H9 (cell line): ENCODE data around the gene SLC17A2. TPM values are rescaled to one million over a fixed set of nuclear protein-coding genes. Genes with fewer than 3 reads are reported as not detected.

Experiments used
- DNase-seq: peaks from one replicate; pipeline ENCODE4 v3.0.0-alpha.2; 2017
- H2AFZ ChIP-seq: one replicate; pipeline ENCODE4 v1.6.1; 2013; ENCODE audit warnings: mild to moderate bottlenecking, low read length, control low read depth, moderate library complexity
- H2AK5ac ChIP-seq: 2 replicates; pipeline ENCODE4 v1.6.1; 2013; ENCODE audit warnings: low read length, control low read depth, mixed read lengths; ENCODE audit not compliant: insufficient read length
- H2BK120ac ChIP-seq: one replicate; pipeline ENCODE4 v1.6.1; 2013; ENCODE audit warnings: low read depth, mild to moderate bottlenecking, low read length, control low read depth, inconsistent platforms; ENCODE audit not compliant: poor library complexity, severe bottlenecking
- H2BK12ac ChIP-seq: 2 replicates; pipeline ENCODE4 v1.6.1; 2013; ENCODE audit warnings: low read length, control low read depth, mixed read lengths, low read depth; ENCODE audit not compliant: insufficient read length
- H2BK15ac ChIP-seq: 2 replicates; pipeline ENCODE4 v1.6.1; 2013; ENCODE audit warnings: low read depth, low read length, control low read depth
- H2BK20ac ChIP-seq: one replicate; pipeline ENCODE4 v1.6.1; 2013; ENCODE audit warnings: low read depth, mild to moderate bottlenecking, low read length, control low read depth, inconsistent platforms; ENCODE audit not compliant: poor library complexity, severe bottlenecking
- H2BK5ac ChIP-seq: 2 replicates; pipeline ENCODE4 v1.6.1; 2013; ENCODE audit warnings: low read length, control low read depth, mixed read lengths; ENCODE audit not compliant: insufficient read length
- H3K14ac ChIP-seq: 2 replicates; pipeline ENCODE4 v1.6.1; 2013; ENCODE audit warnings: low read length, control low read depth; ENCODE audit not compliant: insufficient read depth
- H3K18ac ChIP-seq: 2 replicates; pipeline ENCODE4 v1.6.1; 2013; ENCODE audit warnings: low read depth, mild to moderate bottlenecking, mixed read lengths, low read length, control low read depth; ENCODE audit not compliant: insufficient read length
- H3K23ac ChIP-seq: 2 replicates; pipeline ENCODE4 v1.6.1; 2013; ENCODE audit warnings: low read length, control low read depth, mixed read lengths, low read depth; ENCODE audit not compliant: insufficient read length
- H3K23me2 ChIP-seq: 2 replicates; pipeline ENCODE4 v1.6.1; 2013; ENCODE audit warnings: low read depth, mild to moderate bottlenecking, mixed read lengths, low read length, control low read depth; ENCODE audit not compliant: insufficient read length, poor library complexity, severe bottlenecking
- H3K27ac ChIP-seq: 2 replicates; pipeline ENCODE4 v1.5.1; 2013; ENCODE audit warnings: low read length, control low read depth, mixed read lengths, low read depth; ENCODE audit not compliant: insufficient read length
- H3K27me3 ChIP-seq: 2 replicates; pipeline ENCODE4 v1.6.1; 2013; ENCODE audit warnings: low read length, control low read depth, inconsistent platforms; ENCODE audit not compliant: insufficient read depth
- H3K4ac ChIP-seq: 2 replicates; pipeline ENCODE4 v1.6.1; 2013; ENCODE audit warnings: low read depth, mild to moderate bottlenecking, control low read depth, inconsistent platforms, low read length, moderate library complexity
- H3K4me1 ChIP-seq: 2 replicates; pipeline ENCODE4 v1.6.1; 2013; ENCODE audit warnings: low read length, control low read depth, inconsistent platforms; ENCODE audit not compliant: insufficient read depth
- H3K4me2 ChIP-seq: 2 replicates; pipeline ENCODE4 v1.6.1; 2013; ENCODE audit warnings: low read length, control low read depth, mixed read lengths; ENCODE audit not compliant: insufficient read length, insufficient read depth
- H3K56ac ChIP-seq: 2 replicates; pipeline ENCODE4 v1.6.1; 2013; ENCODE audit warnings: low read depth, mild to moderate bottlenecking, mixed read lengths, low read length, control low read depth; ENCODE audit not compliant: insufficient read length
- H3K79me1 ChIP-seq: 2 replicates; pipeline ENCODE4 v1.6.1; 2013; ENCODE audit warnings: low read depth, mild to moderate bottlenecking, moderate library complexity, low read length, control low read depth, inconsistent platforms; ENCODE audit not compliant: insufficient read depth, poor library complexity, severe bottlenecking
- H3K79me2 ChIP-seq: 2 replicates; pipeline ENCODE4 v1.6.1; 2013; ENCODE audit warnings: low read length, control low read depth, inconsistent platforms; ENCODE audit not compliant: insufficient read depth
- H3K9ac ChIP-seq: 2 replicates; pipeline ENCODE4 v1.6.1; 2013; ENCODE audit warnings: low read length, control low read depth, mixed read lengths; ENCODE audit not compliant: insufficient read length; ENCODE audit errors: extremely low read depth
- H3K9me3 ChIP-seq: one replicate; pipeline ENCODE4 v1.6.1; 2013; ENCODE audit warnings: low read depth, low read length, inconsistent platforms; ENCODE audit not compliant: control insufficient read depth
- H3T11ph ChIP-seq: one replicate; pipeline ENCODE4 v1.6.1; 2013; ENCODE audit warnings: mild to moderate bottlenecking, low read length, control low read depth, inconsistent platforms
- H4K20me1 ChIP-seq: one replicate; pipeline ENCODE4 v1.6.1; 2013; ENCODE audit not compliant: control insufficient read depth, insufficient read length, insufficient read depth
- H4K5ac ChIP-seq: 2 replicates; pipeline ENCODE4 v1.6.1; 2013; ENCODE audit warnings: low read depth, mild to moderate bottlenecking, mixed read lengths, low read length, control low read depth; ENCODE audit not compliant: insufficient read length
- H4K8ac ChIP-seq: replicated peaks from 2 replicates; pipeline ENCODE4 v1.6.1; 2013; ENCODE audit warnings: low read length, control low read depth, mixed read lengths, low read depth; ENCODE audit not compliant: insufficient read length
- H4K91ac ChIP-seq: 2 replicates; pipeline ENCODE4 v1.6.1; 2013; ENCODE audit warnings: low read depth, mild to moderate bottlenecking, moderate library complexity, mixed read lengths, low read length, control low read depth; ENCODE audit not compliant: insufficient read length
- H3K27ac Mint-ChIP-seq, 3 experiments: 2 replicates in 2 of 3; 3 replicates in 1 of 3; pipeline ENCODE4 v1.8.0; 2020 to 2021; ENCODE audit warnings: mixed read lengths in 3 of 3, mild to moderate bottlenecking in 1 of 3, moderate library complexity in 1 of 3
- H3K27me3 Mint-ChIP-seq: 2 replicates; pipeline ENCODE4 v1.8.0; 2021; ENCODE audit warnings: low read depth, mild to moderate bottlenecking, moderate library complexity, mixed read lengths
- H3K36me3 Mint-ChIP-seq, 3 experiments: 2 replicates in 2 of 3; 3 replicates in 1 of 3; pipeline ENCODE4 v1.8.0; 2020 to 2021; ENCODE audit warnings: low read depth in 3 of 3, mixed read lengths in 3 of 3; ENCODE audit not compliant: insufficient read depth in 1 of 3
- H3K4me1 Mint-ChIP-seq, 2 experiments: 2 replicates each; pipeline ENCODE4 v1.8.0; 2020; ENCODE audit warnings: mixed read lengths in 2 of 2
- H3K4me3 Mint-ChIP-seq, 2 experiments: 2 replicates in 1 of 2; 3 replicates in 1 of 2; pipeline ENCODE4 v1.8.0; 2020 to 2021; ENCODE audit warnings: mild to moderate bottlenecking in 2 of 2, mixed read lengths in 2 of 2, moderate library complexity in 1 of 2
- H3K9me3 Mint-ChIP-seq, 2 experiments: 2 replicates in 1 of 2; 3 replicates in 1 of 2; pipeline ENCODE4 v1.8.0; 2020; ENCODE audit warnings: mild to moderate bottlenecking in 2 of 2, mixed read lengths in 2 of 2, moderate library complexity in 1 of 2
- WGBS: extraction: QIAGEN DNeasy Blood & Tissue Kit; methylation state at CpG from one replicate; pipeline ENCODE4 v1.1.7; 2013; ENCODE audit warnings: missing lambda C conversion rate, low lambda C conversion rate, mixed read lengths; ENCODE audit not compliant: insufficient read length; ENCODE audit errors: extremely low coverage; 5-methylcytosine and 5-hydroxymethylcytosine counted together
- total RNA-seq: library from RNA; stranded (reverse); gene quantifications from 2 replicates; pipeline ENCODE4 v1.2.1, GENCODE V29; 2021
- TF ChIP-seq, protein P1 (sequence below): fragments of 200-600 bp; sonication (generic); conservative IDR thresholded peaks from 3 replicates; pipeline ENCODE4 v1.8.0; 2021; ENCODE audit warnings: antibody characterized with exemption, mild to moderate bottlenecking

The SLC17A2 gene
- total RNA-seq, 1 experiment from 2014 or later: not detected

DNA sequence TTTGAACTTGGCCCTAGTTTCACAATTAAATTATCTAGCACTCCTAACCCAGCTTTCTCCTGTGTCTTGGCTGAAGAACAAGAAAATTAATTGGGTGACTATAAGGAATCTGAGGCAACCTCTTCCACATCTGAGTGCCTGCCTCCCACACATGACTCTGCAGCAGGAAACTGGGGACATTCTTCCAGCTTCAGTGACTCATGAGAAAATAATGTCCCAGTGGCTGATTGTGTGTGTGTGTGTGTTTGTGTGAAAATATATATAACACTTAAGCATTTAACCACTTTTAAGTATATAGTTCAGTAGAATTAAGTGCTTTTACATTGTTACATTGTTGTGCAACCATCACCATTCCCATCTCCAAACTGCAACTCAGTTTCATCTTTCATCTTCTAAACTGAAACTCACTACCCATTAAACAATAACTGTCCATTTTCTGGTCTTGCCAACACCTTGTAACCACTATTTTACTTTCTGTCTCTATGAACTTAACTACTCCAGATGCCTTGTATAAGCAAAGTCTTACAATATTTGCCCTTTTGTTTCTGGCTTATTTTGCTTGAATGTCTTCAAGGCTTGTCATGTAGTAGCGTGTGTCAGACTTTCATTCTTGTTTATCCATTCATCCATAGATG lies 40.8 kb upstream of the SLC17A2 start:
- H3K27me3 Mint-ChIP-seq: peaks cover 4% of the 10 kb centered on the region
- no peaks in the 10 kb centered on the region; the same call in 1 of the 2 replicates for H3K27me3 ChIP-seq
- no peaks in the 10 kb centered on the region for H3K23me2 ChIP-seq
- WGBS: no CpG with 5 or more reads among the region's 1 CpG
- no peak overlapping the region for H3K14ac ChIP-seq
- no peak overlapping the region for H3K27ac ChIP-seq
- H4K8ac ChIP-seq: no peak overlapping the region
- no peaks in the 10 kb centered on the region for H3K79me2 ChIP-seq
- no peak overlapping the region for H2AFZ ChIP-seq
- H2BK5ac ChIP-seq: no peak overlapping the region
- H2BK15ac ChIP-seq: no peak overlapping the region
- no peak overlapping the region for H3K4ac ChIP-seq
- no peak overlapping the region for H3K4me3 Mint-ChIP-seq
- no peak overlapping the region for H3K18ac ChIP-seq
- H3K56ac ChIP-seq: no peak overlapping the region
- H4K91ac ChIP-seq: no peak overlapping the region
- H3K9ac ChIP-seq: no peak overlapping the region
- H4K5ac ChIP-seq: no peak overlapping the region
- TF ChIP-seq, protein P1, sequence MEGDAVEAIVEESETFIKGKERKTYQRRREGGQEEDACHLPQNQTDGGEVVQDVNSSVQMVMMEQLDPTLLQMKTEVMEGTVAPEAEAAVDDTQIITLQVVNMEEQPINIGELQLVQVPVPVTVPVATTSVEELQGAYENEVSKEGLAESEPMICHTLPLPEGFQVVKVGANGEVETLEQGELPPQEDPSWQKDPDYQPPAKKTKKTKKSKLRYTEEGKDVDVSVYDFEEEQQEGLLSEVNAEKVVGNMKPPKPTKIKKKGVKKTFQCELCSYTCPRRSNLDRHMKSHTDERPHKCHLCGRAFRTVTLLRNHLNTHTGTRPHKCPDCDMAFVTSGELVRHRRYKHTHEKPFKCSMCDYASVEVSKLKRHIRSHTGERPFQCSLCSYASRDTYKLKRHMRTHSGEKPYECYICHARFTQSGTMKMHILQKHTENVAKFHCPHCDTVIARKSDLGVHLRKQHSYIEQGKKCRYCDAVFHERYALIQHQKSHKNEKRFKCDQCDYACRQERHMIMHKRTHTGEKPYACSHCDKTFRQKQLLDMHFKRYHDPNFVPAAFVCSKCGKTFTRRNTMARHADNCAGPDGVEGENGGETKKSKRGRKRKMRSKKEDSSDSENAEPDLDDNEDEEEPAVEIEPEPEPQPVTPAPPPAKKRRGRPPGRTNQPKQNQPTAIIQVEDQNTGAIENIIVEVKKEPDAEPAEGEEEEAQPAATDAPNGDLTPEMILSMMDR: no peak
- H2BK12ac ChIP-seq: no peak overlapping the region
- no peaks in the 10 kb centered on the region; the same call in 1 of the 2 replicates for H3K4me1 ChIP-seq
- H3K9me3 Mint-ChIP-seq: no peaks in the 10 kb centered on the region
- H3T11ph ChIP-seq: no peak overlapping the region
- no peak overlapping the region for H2BK20ac ChIP-seq
- no peak overlapping the region for H3K27ac Mint-ChIP-seq
- H3K23ac ChIP-seq: no peak overlapping the region
- no peaks in the 10 kb centered on the region for H3K9me3 ChIP-seq
- H2BK120ac ChIP-seq: no peak overlapping the region
- no peak overlapping the region for H2AK5ac ChIP-seq
- H4K20me1 ChIP-seq: no peaks in the 10 kb centered on the region
- DNase-seq: no peak
- no peak overlapping the region for H3K4me2 ChIP-seq
- H3K36me3 Mint-ChIP-seq: peaks cover 10 to 44% (median 39%) of the 10 kb centered on the region in 3 experiments
- H3K4me1 Mint-ChIP-seq: peaks cover 16 to 21% of the 10 kb centered on the region in 2 experiments
- H3K79me1 ChIP-seq: no peaks in the 10 kb centered on the region
